ELF-1 (cell line): Measurements from ENCODE around the gene LTBP2.

ENCODE experiments used
- DNase-seq: peaks from one replicate; pipeline ENCODE4 v3.0.0-alpha.2; 2016; ENCODE audit warnings: low read depth, low spot score

The LTBP2 gene

GRCh38 chr14:74613211-74613914 is 1.3 kb upstream of the LTBP2 start:
- no peak for DNase-seq

- peak; percentile 86 for DNase-seq
Measured at GRCh38 chr14:74612350-74613021, 449 bp upstream of the LTBP2 start.

- DNase-seq, result no peak
Measured at GRCh38 chr14:74610866-74611649, 979 bp downstream of the LTBP2 start.

GRCh38 chr14:74610199-74610865 is 1.7 kb downstream of the LTBP2 start:
- no peak for DNase-seq

GRCh38 chr14:74609721-74610120 is 2.3 kb downstream of the LTBP2 start:
- no peak for DNase-seq

GRCh38 chr14:74608959-74609611 is 3.0 kb downstream of the LTBP2 start:
- DNase-seq, result peak; percentile 92

- no peak for DNase-seq
Measured at GRCh38 chr14:74606727-74607126, 5.3 kb downstream of the LTBP2 start.

GRCh38 chr14:74605531-74606223 is 6.4 kb downstream of the LTBP2 start:
- no peak for DNase-seq

- no peak for DNase-seq
Measured at GRCh38 chr14:74604911-74605310, 7.1 kb downstream of the LTBP2 start.

GRCh38 chr14:74604157-74604556 is 7.9 kb downstream of the LTBP2 start:
- DNase-seq, result no peak

- DNase-seq, result no peak
Measured at GRCh38 chr14:74601982-74602381, 10.1 kb downstream of the LTBP2 start.

- no peak for DNase-seq
Measured at GRCh38 chr14:74599946-74600345, 12.1 kb downstream of the LTBP2 start.

GRCh38 chr14:74599321-74599761 is 12.7 kb downstream of the LTBP2 start:
- no peak for DNase-seq

- no peak for DNase-seq
Measured at GRCh38 chr14:74596741-74597450, 15.1 kb downstream of the LTBP2 start.

GRCh38 chr14:74595006-74595735 is 16.9 kb downstream of the LTBP2 start:
- peak; percentile 30 for DNase-seq

- DNase-seq, result no peak
Measured at GRCh38 chr14:74594606-74595005, 17.4 kb downstream of the LTBP2 start.

- no peak for DNase-seq
Measured at GRCh38 chr14:74594029-74594428, 18.0 kb downstream of the LTBP2 start.

- no peak for DNase-seq
Measured at GRCh38 chr14:74593241-74593953, 18.6 kb downstream of the LTBP2 start.
